IMR-90 (cell line): ENCODE data around the gene GTPBP3. TPM values are rescaled to one million over a fixed set of nuclear protein-coding genes. Genes with fewer than 3 reads are reported as not detected.

ENCODE experiments used
- ATAC-seq: fragments of 200-7000 bp; cut with Tn5 transposase; 2 replicates; pipeline ENCODE4 v1.9.1; 2020; ENCODE audit warnings: low read depth, mild to moderate bottlenecking, moderate library complexity
- BruUV-seq: library from RNA; stranded (reverse); fragments of 400-500 nt; replicated peaks from 2 replicates; lab custom pipeline; 2021; lab: Mats Ljungman, UMichigan
- CTCF ChIA-PET: fragments of 300-600 bp; formaldehyde crosslinking; extraction: SDS; loops from one replicate; lab custom pipeline; 2021; ENCODE audit warnings: antibody characterized with exemption; lab: Yijun Ruan, JAX
- POLR2A ChIA-PET: fragments of 300-600 bp; sonication (Branson Sonifier 250); formaldehyde crosslinking; loops from one replicate; lab custom pipeline; 2022; ENCODE audit warnings: antibody characterized with exemption; ENCODE audit not compliant: unreplicated experiment; lab: Charles Lee
- DNase-seq: peaks from one replicate; pipeline ENCODE4 v3.0.0; 2013
- H2AFZ ChIP-seq: replicated peaks from 2 replicates; pipeline ENCODE3; 2013; ENCODE audit warnings: low read length, mild to moderate bottlenecking; ENCODE audit not compliant: poor library complexity
- H2AK5ac ChIP-seq: 2 replicates; pipeline ENCODE4 v1.6.1; 2013; ENCODE audit warnings: low read depth, low read length, inconsistent platforms
- H2AK9ac ChIP-seq: replicated peaks from 2 replicates; pipeline ENCODE3; 2013; ENCODE audit warnings: mild to moderate bottlenecking, low read depth, low read length, moderate library complexity; ENCODE audit not compliant: poor library complexity
- H2BK120ac ChIP-seq: 2 replicates; pipeline ENCODE4 v1.6.1; 2013; ENCODE audit warnings: low read depth, low read length, inconsistent platforms
- H2BK15ac ChIP-seq: 3 replicates; pipeline ENCODE4 v1.6.1; 2013; ENCODE audit warnings: low read depth, low read length, inconsistent platforms
- H2BK20ac ChIP-seq: 2 replicates; pipeline ENCODE4 v1.6.1; 2013; ENCODE audit warnings: low read depth, mild to moderate bottlenecking, inconsistent platforms, low read length, moderate library complexity
- H2BK5ac ChIP-seq: 2 replicates; pipeline ENCODE4 v1.6.1; 2013; ENCODE audit warnings: mild to moderate bottlenecking, low read depth, low read length, inconsistent platforms; ENCODE audit not compliant: poor library complexity, severe bottlenecking
- H3K14ac ChIP-seq: replicated peaks from 2 replicates; pipeline ENCODE4 v1.6.1; 2013; ENCODE audit warnings: low read depth, low read length, inconsistent platforms
- H3K18ac ChIP-seq: 2 replicates; pipeline ENCODE4 v1.6.1; 2013; ENCODE audit warnings: low read depth, low read length, control low read depth
- H3K23ac ChIP-seq: 2 replicates; pipeline ENCODE4 v1.6.1; 2013; ENCODE audit warnings: low read depth, low read length, inconsistent platforms
- H3K27ac ChIP-seq: 2 replicates; pipeline ENCODE4 v1.5.1; 2013; ENCODE audit warnings: mild to moderate bottlenecking, control low read depth, low read length; ENCODE audit not compliant: insufficient read depth
- H3K27me3 ChIP-seq: 2 replicates; pipeline ENCODE4 v1.6.1; 2013; ENCODE audit warnings: low read length; ENCODE audit not compliant: control insufficient read depth, insufficient read depth
- H3K36me3 ChIP-seq: 2 replicates; pipeline ENCODE4 v1.6.1; 2013; ENCODE audit warnings: low read length, mixed read lengths; ENCODE audit not compliant: control insufficient read depth, insufficient read depth
- H3K4ac ChIP-seq: 2 replicates; pipeline ENCODE4 v1.6.1; 2013; ENCODE audit warnings: low read depth, low read length, inconsistent platforms
- H3K4me1 ChIP-seq: 2 replicates; pipeline ENCODE4 v1.6.1; 2013; ENCODE audit warnings: low read length, mixed read lengths; ENCODE audit not compliant: control insufficient read depth, insufficient read depth
- H3K4me2 ChIP-seq: 2 replicates; pipeline ENCODE4 v1.6.1; 2013; ENCODE audit warnings: low read depth, mild to moderate bottlenecking, control low read depth, low read length, moderate library complexity
- H3K4me3 ChIP-seq: 2 replicates; pipeline ENCODE4 v1.5.1; 2013; ENCODE audit warnings: low read depth, mild to moderate bottlenecking, control low read depth, low read length, moderate library complexity; ENCODE audit not compliant: insufficient read depth
- H3K56ac ChIP-seq: 2 replicates; pipeline ENCODE4 v1.6.1; 2013; ENCODE audit warnings: low read length, inconsistent platforms; ENCODE audit not compliant: insufficient read depth; ENCODE audit errors: extremely low read depth
- H3K79me1 ChIP-seq, 2 experiments: 2 replicates each; pipeline ENCODE4 v1.6.1; 2013; ENCODE audit warnings: low read length in 2 of 2, inconsistent platforms in 1 of 2, low read depth in 1 of 2
- H3K9ac ChIP-seq: 2 replicates; pipeline ENCODE4 v1.6.1; 2013; ENCODE audit warnings: low read depth, low read length, control low read depth
- H3K9me1 ChIP-seq: 2 replicates; pipeline ENCODE4 v1.6.1; 2013; ENCODE audit warnings: low read length, inconsistent platforms; ENCODE audit not compliant: insufficient read depth
- H3K9me3 ChIP-seq: 2 replicates; pipeline ENCODE4 v1.6.1; 2013; ENCODE audit warnings: low read length; ENCODE audit not compliant: control insufficient read depth, insufficient read depth
- H4K20me1 ChIP-seq: 2 replicates; pipeline ENCODE4 v1.6.1; 2013; ENCODE audit warnings: low read length, inconsistent platforms; ENCODE audit not compliant: insufficient read depth
- H4K5ac ChIP-seq: 2 replicates; pipeline ENCODE4 v1.6.1; 2013; ENCODE audit warnings: mild to moderate bottlenecking, low read depth, low read length, control low read depth
- H4K8ac ChIP-seq, 2 experiments: 2 replicates each; pipeline ENCODE4 v1.6.1; 2013; ENCODE audit warnings: low read depth in 2 of 2, low read length in 2 of 2, control low read depth in 1 of 2, inconsistent platforms in 1 of 2
- H4K91ac ChIP-seq: 2 replicates; pipeline ENCODE4 v1.6.1; 2013; ENCODE audit warnings: low read depth, low read length, inconsistent platforms; ENCODE audit not compliant: insufficient read depth
- CHD1 ChIP-seq: IDR thresholded peaks from 2 replicates; pipeline ENCODE4 v1.6.1; 2012; ENCODE audit warnings: low read depth, low read length, improper control_type of control experiment
- FOS ChIP-seq: fragments of 150-350 bp; IDR thresholded peaks from 2 replicates; pipeline ENCODE4 v1.6.1; 2016; ENCODE audit warnings: low read depth, low read length
- MAFK ChIP-seq: IDR thresholded peaks from 2 replicates; pipeline ENCODE4 v1.6.1; 2012; ENCODE audit warnings: low read depth, low read length, improper control_type of control experiment
- MAZ ChIP-seq: IDR thresholded peaks from 2 replicates; pipeline ENCODE4 v1.6.1; 2012; ENCODE audit warnings: low read depth, mild to moderate bottlenecking, low read length, improper control_type of control experiment, moderate library complexity, borderline replicate concordance
- MXI1 ChIP-seq: IDR thresholded peaks from 2 replicates; pipeline ENCODE4 v1.6.1; 2012; ENCODE audit warnings: low read depth, mild to moderate bottlenecking, low read length, moderate library complexity, borderline replicate concordance
- POLR2A ChIP-seq: IDR thresholded peaks from 2 replicates; pipeline ENCODE4 v1.6.1; 2012; ENCODE audit warnings: mild to moderate bottlenecking, low read depth, low read length
- RAD21 ChIP-seq: IDR thresholded peaks from 2 replicates; pipeline ENCODE4 v1.6.1; 2012; ENCODE audit warnings: low read length, improper control_type of control experiment
- RCOR1 ChIP-seq: IDR thresholded peaks from 2 replicates; pipeline ENCODE4 v1.6.1; 2012; ENCODE audit warnings: mild to moderate bottlenecking, low read length, improper control_type of control experiment; ENCODE audit not compliant: insufficient replicate concordance
- RFX5 ChIP-seq: IDR thresholded peaks from 2 replicates; pipeline ENCODE4 v1.8.0; 2012; ENCODE audit warnings: low read depth, mild to moderate bottlenecking, low read length, moderate library complexity
- SMC3 ChIP-seq: fragments of 150-350 bp; IDR thresholded peaks from 2 replicates; pipeline ENCODE4 v1.6.1; 2016; ENCODE audit warnings: low read depth, mild to moderate bottlenecking, antibody characterized with exemption, low read length, moderate library complexity
- WGBS, 2 experiments: methylation state at CpG; one replicate each; pipeline versions ENCODE4 v1.1.5 to v1.1.7; 2013; ENCODE audit warnings: missing lambda C conversion rate in 2 of 2; ENCODE audit not compliant: insufficient read length in 1 of 2; ENCODE audit errors: extremely low coverage in 2 of 2; 5-methylcytosine and 5-hydroxymethylcytosine counted together
- dilution Hi-C: fragments of 300-500 bp; cut with HindIII; formaldehyde crosslinking; loops from one replicate; pipeline ENCODE4 v1.14.3; 2018; ENCODE audit warnings: low sequenced_read_pairs; ENCODE audit not compliant: unreplicated experiment
- in situ Hi-C: fragments of 300-500 bp; cut with MboI; formaldehyde crosslinking; loops from 3 replicates; pipeline ENCODE4 v1.14.3; 2019; ENCODE audit warnings: low sequenced_read_pairs, inconsistent platforms, mixed read lengths
- intact Hi-C: fragments of 100-400 bp; cut with micrococcal nuclease; formaldehyde crosslinking; loops from 2 replicates; pipeline ENCODE4 v1.10.0; 2022
- polyA plus RNA-seq, 3 experiments: library from polyadenylated mRNA; depleted of rRNA; stranded (reverse); fragments of >200 nt; gene quantifications; 2 replicates each; pipeline ENCODE4 v1.2.3, GENCODE V29; 2012; ENCODE audit warnings: low replicate concordance in 1 of 3
- total RNA-seq: library from RNA; depleted of rRNA; stranded (reverse); fragments of >200 nt; gene quantifications from 2 replicates; pipeline ENCODE4 v1.2.3, GENCODE V29; 2012

The GTPBP3 gene
- total and polyA plus RNA-seq, 2 of the 4 experiments (the other 2 are of a cell fraction), result 4.3 to 15.1 TPM

GRCh38 chr19:17302391-17303166 is 34.8 kb upstream of the GTPBP3 start:
- peak overlapping the region; percentile 21 to 36; a peak in 2 of 4 replicates for H4K8ac ChIP-seq
- peaks cover 8% of the 10 kb centered on the region for H3K36me3 ChIP-seq
- H2AFZ ChIP-seq, result peak overlapping the region; percentile 90
- H3K9ac ChIP-seq, result peak overlapping the region; percentile 35
- dilution Hi-C loops, result no loop called here
- DNase-seq (no peak), ATAC-seq (no peak)
- ChIA-PET CTCF (no interaction called here), POLR2A (no interaction called here)
- H3K79me1 ChIP-seq, result peaks cover 14 to 44% of the 10 kb centered on the region in 2 experiments
- no peak overlapping the region for H3K18ac ChIP-seq
- intact Hi-C loops, result loop anchor here (1.0 kb wide), 1 partner anchor 10 kb away; no protein-coding TSS in a partner anchor
- no peak overlapping the region for H4K5ac ChIP-seq
- peak overlapping the region; percentile 19; the same call in 1 of the 2 replicates for H3K4ac ChIP-seq
- in situ Hi-C loops, result no loop called here
- H3K23ac ChIP-seq, result no peak overlapping the region
- no peak overlapping the region for H2BK15ac ChIP-seq
- no peak overlapping the region for H3K56ac ChIP-seq
- peak overlapping the region; percentile 31 for H2BK5ac ChIP-seq
- H3K9me3 ChIP-seq, result peaks cover 4% of the 10 kb centered on the region
- H3K9me1 ChIP-seq, result peaks cover 14% of the 10 kb centered on the region
- peak overlapping the region; percentile 11 for H3K27ac ChIP-seq
- BruUV-seq, result no TSS peak
- H3K4me3 ChIP-seq, result peak overlapping the region; percentile 61
- no peak overlapping the region for H2BK20ac ChIP-seq
- H4K20me1 ChIP-seq, result no peaks in the 10 kb centered on the region
- H2AK9ac ChIP-seq, result peak overlapping the region; percentile 90
- peak overlapping the region; percentile 90 for H3K4me2 ChIP-seq
- no peak for TF ChIP-seq FOS
- no peak for TF ChIP-seq RCOR1
- no peak for TF ChIP-seq MAFK
- no peak for TF ChIP-seq MAZ
- TF ChIP-seq RFX5, result no peak
- no peak for TF ChIP-seq CHD1
- TF ChIP-seq POLR2A, result no peak
- TF ChIP-seq RAD21, result no peak
- TF ChIP-seq MXI1, result no peak
- no peak for TF ChIP-seq SMC3
- peak overlapping the region; percentile 37; the same call in 1 of the 2 replicates for H3K14ac ChIP-seq
- peak overlapping the region; percentile 24; the same call in 1 of the 2 replicates for H2AK5ac ChIP-seq
- H3K4me1 ChIP-seq, result peaks cover 8% of the 10 kb centered on the region
- peak overlapping the region; percentile 49; the same call in 1 of the 2 replicates for H4K91ac ChIP-seq
- 10% methylated on average over 17 of the region's 29 CpGs; no CpG with 5 or more reads in 1 of the 2 experiments for WGBS, 2 experiments
- 0 out of 2 replicates have a peak overlapping the region, but pooled peaks have one; percentile 3 for H2BK120ac ChIP-seq
- H3K27me3 ChIP-seq, result no peaks in the 10 kb centered on the region
